Left hindlimb (tissue), 1 donor: Measurements from ENCODE around the gene SYAP1.
"Not testable (repeated sequence)": the region's sequence is repeated elsewhere in the genome, so short reads cannot be mapped to it uniquely, and the experiment has no call there.

Experiments used
- DNase-seq: peaks from one replicate; pipeline ENCODE4 v3.0.0-alpha.2; 2018

The SYAP1 gene

DNA sequence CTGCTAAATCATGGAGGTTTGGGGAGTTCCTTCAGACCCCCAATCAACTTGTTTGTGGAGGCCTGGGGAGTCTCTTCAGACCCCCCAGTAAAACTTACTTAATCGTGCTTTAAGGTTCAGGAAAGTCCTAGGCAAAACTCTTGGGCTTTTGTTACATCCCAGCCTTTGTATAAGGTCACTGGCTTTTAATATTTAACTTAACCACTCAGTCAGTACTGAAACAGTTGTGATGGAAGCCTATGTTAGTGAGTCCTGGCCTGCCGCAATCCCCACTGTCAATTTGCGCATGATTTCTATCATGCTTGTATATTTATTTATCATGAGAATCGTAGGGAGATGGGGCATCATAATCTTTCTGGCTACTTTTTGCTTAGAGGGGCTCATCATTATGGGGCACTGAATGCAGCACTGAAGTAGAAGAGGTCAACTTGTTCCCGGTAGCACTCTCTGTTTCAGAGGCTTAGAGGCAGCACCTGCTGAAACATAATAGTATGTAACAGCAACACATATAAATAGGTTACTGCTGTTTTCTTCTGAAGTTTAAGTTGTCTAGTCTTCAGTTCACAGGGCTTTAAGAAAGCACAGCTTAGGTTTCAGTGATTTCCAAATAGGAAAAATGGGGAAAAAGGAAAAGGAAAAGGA, 7.1 kb downstream of the SYAP1 start:
- not testable (repeated sequence) for DNase-seq

GRCh38 chrX:16727637-16728036, 8.2 kb downstream of the SYAP1 start:
- DNase-seq, result no peak

DNA sequence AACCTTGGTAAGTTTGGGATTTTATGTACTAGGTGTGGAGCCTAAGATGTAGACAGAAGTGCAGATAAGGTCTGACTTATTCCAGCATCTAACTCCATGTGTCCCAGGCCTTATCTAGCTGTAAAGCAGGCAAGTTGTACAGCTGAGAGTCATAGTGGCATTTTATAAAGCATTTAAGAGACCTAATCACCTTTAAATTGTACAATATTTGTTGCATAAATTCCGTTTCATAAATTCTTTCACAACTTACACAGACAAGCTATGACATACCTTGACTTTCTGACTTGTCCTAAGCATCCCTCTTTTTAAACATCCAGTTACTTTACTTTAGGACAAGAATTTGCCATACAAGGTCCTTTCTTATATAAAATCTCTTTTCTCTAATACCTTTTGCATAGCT, 11.0 kb downstream of the SYAP1 start:
- no peak for DNase-seq

DNA sequence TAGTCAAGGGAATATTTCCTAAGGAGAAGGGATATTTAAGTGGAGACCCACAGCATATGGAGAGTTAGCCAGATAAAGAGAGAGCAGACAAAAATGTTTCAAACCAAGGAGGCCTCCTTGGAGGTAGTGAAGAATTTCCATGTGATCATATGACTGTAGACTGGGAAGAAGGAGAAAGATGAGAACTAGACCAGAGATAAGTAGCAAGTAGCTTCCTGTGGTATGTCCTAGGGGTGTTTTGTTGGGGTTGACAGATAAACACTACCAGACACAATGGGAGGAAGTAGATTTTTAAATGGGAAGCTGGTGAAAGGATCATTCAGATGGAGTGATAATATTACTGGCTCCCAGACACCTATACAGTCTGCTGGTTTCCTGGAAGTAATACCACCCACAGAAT, 13.6 kb downstream of the SYAP1 start:
- DNase-seq, result no peak

GRCh38 chrX:16737024-16737423, 17.6 kb downstream of the SYAP1 start:
- no peak for DNase-seq

DNA sequence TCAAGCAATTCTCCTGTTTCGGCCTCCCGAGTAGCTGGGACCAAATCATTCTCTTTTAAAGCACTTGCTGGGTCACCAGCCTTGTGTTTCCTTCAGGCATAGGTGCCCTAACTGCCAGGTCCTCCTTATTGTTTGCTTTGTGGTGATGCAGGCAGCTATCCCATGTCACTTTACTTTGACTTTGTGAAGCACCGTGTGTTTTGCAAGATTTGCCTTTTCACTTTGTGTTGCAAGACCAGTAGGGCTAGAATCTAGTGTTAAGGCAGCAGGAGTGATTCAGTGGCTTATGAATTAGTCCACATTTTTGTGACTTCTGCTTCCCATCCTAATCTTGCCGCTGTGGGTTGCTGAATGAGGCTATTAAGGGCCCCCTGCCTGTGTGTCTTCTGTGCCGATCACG, 20.2 kb downstream of the SYAP1 start:
- DNase-seq, result no peak

GRCh38 chrX:16743604-16744325, 24.4 kb downstream of the SYAP1 start:
- DNase-seq, result no peak

- no peak for DNase-seq
These were observed 25.7 kb downstream of the SYAP1 start for GRCh38 chrX:16745102-16745501.

GRCh38 chrX:16745659-16746058, 26.2 kb downstream of the SYAP1 start:
- no peak for DNase-seq

GRCh38 chrX:16748425-16748824, 29.0 kb downstream of the SYAP1 start:
- DNase-seq, result no peak

- DNase-seq, result no peak
These were observed 30.7 kb downstream of the SYAP1 start for GRCh38 chrX:16750136-16750535.

GRCh38 chrX:16754019-16754418, 34.6 kb downstream of the SYAP1 start:
- no peak for DNase-seq

DNA sequence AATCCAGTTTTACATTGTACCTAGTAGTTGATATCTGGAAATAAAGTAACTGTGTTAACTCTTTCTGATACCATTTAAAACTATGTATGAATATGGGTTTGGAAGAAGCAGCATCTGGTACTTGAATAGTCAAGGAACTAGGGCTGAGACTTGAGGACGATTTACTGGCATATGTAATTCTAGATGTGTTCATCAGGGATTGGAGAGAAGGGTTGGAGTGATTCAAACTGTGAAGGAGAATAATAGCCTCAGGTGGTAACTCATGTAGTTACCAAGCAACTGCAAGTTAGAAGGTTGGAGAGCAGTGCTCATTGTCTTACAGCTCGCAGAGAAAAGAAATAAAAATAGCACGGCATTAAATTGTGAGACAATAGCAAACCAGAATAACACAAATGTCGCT, 37.3 kb downstream of the SYAP1 start:
- no peak for DNase-seq

GRCh38 chrX:16761500-16761899, 42.1 kb downstream of the SYAP1 start:
- DNase-seq, result not testable (repeated sequence)

- DNase-seq, result no peak
These were observed 43.2 kb downstream of the SYAP1 start for GRCh38 chrX:16762579-16762978.

- no peak for DNase-seq
These were observed 46.2 kb downstream of the SYAP1 start for GRCh38 chrX:16765594-16765993.

DNA sequence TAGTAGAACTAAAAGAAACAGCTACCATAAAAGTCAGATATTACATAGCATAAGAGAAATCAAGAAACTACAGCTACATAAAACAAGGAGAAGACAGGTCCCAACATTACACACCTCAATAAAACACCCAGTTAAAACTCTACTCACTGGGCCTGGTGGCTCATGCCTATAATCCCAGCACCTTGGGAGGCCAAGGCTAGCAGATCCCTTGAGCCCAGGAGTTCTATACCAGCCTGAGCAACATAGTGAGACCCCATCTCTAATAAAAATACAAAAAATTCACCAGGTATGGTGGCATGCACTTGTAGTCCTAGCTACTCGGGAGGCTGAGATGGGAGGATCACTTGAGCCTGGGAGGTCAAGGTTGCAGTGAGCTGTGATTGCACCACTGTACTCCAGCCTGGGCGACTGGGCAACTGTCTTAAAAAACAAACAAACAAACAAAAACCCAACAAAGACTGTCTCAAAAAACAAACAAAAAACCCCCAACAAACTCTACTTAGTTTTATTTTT, 51.6 kb downstream of the SYAP1 start:
- DNase-seq, result no peak

- DNase-seq, result no peak
These were observed 52.3 kb downstream of the SYAP1 start for GRCh38 chrX:16771483-16772398.

GRCh38 chrX:16772460-16772859, 53.0 kb downstream of the SYAP1 start:
- DNase-seq, result no peak

- DNase-seq, result no peak
These were observed 55.3 kb downstream of the SYAP1 start for GRCh38 chrX:16774746-16775145.

- DNase-seq, result no peak
These were observed 59.1 kb downstream of the SYAP1 start for GRCh38 chrX:16778545-16778944.

- no peak for DNase-seq
These were observed 59.6 kb downstream of the SYAP1 start for GRCh38 chrX:16778993-16779392.

DNA sequence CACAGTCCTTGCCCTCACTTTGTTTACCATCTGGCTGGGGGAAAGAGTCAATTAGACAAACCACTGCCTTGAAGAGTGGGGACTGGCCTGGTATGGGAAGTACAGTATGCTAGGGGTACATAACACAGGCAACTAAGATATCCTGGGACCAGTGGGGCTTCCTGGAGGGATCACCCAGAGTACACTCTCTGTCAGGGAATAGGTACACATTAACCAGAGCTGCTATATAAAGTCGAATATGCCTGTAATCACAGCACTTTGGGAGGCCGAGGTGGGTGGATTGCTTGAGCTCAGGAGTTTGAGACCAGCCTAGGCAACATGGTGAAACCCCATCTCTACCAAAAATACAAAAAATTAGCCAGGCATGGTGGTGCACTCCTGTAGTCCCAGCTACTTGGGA, 60.4 kb downstream of the SYAP1 start:
- DNase-seq, result not testable (repeated sequence)
